Fibroblast of skin of abdomen (primary cell): Measurements from ENCODE around the gene CYTH4.

Experiments used
- DNase-seq: peaks from one replicate; pipeline ENCODE4 v3.0.0-alpha.2; 2013

CYTH4 gene

GRCh38 chr22:37330200-37331033, 48.1 kb downstream of the CYTH4 start:
- peak; percentile 84 for DNase-seq

- DNase-seq: peak; percentile 52
Observed at GRCh38 chr22:37331034-37331428, 48.7 kb downstream of the CYTH4 start.

GRCh38 chr22:37331856-37332536, 49.7 kb downstream of the CYTH4 start:
- DNase-seq: no peak

DNA sequence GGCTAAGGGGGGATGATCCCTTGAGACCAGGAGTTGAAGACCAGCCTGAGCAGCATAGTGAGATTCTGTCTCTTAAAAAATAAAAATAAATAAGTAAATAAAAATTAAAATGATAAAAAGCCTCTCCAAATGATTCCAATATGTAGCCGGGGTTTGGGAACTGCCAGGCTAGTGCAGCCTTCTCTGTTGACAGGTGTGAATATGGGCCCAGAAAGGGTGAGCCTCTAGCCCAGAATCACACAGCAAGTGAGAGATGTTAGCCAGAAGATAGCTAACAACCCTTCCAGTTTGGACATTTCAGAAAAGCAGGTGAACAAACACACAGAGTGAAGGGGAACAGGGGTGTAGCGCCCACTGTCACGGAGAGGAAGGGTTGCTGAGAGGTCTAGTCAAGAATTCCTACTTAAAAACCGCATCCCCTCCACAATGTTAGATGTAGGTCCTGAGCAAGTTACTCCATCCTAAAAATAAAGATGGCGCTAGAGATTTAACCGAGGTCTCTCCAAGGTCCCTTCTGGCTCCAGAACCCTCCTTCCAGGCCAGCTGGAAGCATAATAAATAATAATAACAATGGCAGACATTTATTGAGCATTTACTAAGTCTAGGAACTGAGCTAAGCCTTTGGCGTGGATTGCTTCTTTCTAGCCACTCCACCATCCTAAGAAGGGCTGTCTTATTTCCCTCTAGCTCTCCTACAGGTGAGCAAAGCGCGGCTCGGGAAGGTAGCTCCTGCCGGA, 51.6 kb downstream of the CYTH4 start:
- DNase-seq: no peak

- no peak for DNase-seq
Observed at GRCh38 chr22:37334461-37334858, 52.2 kb downstream of the CYTH4 start.

DNA sequence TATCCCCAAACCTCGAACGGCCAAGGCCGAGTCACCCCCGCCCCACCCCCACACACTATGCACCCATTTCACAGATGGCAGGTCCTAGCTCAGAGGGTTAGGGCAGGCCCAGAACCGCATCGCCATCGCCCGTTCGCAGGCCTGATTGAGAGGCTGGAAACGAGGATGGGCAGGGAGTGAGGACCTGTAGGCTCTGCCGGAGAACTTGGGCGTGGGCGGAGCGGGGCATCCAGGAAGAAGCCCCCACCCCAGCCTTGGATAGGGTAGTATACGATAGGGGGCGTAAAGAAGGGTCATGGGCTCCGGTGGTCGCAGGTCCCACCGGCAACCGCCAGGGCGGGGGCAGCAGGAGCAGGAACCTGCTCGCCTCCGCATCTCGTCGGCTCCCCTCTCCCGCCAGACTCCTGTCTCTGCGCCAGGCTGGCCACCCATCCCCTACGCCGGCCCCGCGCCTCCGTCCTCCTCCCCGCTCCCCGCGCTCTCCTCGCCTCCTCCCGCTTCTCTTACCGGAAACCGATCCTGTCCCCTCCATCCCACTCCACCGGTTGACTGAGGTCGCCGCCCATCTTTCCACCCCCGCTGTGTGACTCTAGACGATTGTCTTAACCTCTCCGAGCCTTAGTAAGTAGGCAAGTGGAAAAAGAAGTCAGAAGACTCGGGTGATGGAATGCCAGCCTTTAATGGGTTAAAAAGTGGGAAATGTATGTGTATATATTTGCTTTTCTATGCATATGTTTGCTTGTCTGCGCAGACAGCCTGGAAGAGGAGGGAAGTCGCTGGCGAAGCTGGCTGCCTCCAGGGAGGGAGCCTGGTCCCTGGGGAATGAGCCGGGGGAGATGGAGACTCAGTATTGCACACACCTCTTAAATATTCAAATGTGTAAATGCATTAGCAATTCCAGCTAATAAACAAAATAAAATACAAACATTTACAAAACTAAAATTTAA, 52.8 kb downstream of the CYTH4 start:
- DNase-seq: no peak

- no peak for DNase-seq
Observed at GRCh38 chr22:37335806-37336199, 53.5 kb downstream of the CYTH4 start.

DNA sequence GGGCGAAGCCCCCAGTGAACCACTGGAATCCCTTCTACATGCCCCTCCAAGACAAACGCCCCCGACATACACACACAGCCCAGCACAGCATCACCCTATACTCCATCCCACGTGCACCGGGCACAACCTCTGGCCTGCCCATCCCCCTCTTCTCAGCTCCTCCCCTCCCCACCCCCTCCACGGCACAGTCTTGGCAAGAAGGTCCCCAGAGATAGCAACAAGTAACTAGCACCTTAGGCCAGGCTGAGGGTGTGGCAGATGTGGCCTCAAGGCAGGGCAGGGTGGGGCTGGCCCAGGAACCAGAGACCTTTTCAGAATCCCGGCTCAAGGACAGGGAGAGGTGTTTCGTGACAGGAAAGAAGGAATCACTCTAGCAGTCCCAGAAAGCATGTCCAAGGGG, 54.3 kb downstream of the CYTH4 start:
- no peak for DNase-seq

- DNase-seq: no peak
Observed at GRCh38 chr22:37337204-37337943, 55.1 kb downstream of the CYTH4 start.

- DNase-seq: no peak
Observed at GRCh38 chr22:37338539-37339246, 56.4 kb downstream of the CYTH4 start.

DNA sequence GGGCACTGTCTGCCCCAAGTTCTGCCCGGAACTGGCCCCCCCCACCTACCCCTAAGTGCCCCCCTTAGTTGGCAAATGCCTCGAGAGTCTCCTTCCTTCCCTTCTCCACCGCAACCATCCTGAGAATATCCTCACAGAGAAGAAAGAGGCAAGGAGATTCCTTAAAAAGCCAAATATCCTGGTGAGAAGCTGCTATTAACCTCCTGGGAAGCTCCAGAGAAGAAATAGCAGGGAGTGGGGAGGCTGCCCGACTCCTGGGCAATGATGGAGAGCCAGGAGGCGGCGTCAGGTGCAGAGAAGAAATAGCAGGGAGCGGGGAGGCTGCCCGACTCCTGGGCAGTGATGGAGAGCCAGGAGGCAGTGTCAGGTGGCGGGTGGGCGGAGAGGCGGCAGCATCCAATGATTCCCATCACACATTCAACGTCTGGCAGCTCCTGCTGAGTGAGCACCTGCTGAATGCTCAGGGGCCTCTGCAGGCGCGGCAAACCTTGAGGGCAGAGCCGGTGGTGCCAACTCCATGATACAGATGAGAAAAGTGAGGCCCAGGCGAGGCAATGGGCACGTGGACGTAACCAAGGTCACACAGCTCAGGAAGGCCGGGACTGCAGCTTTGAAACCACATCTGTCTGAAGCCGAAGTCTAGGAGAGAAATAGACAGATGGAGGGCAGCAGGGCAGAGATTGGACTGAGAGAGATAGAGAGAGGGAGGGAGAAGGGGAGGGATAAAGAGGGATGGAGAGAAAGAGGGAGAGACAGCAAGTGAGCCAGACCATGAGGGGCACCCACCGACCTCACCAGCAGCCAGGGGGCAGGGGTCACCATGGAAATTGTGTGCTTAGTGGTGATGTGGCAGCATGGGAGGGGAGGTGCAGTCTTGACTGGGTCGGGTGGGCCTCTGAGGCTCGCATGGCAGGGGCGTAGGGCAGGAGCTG, 58.3 kb downstream of the CYTH4 start:
- no peak for DNase-seq

DNA sequence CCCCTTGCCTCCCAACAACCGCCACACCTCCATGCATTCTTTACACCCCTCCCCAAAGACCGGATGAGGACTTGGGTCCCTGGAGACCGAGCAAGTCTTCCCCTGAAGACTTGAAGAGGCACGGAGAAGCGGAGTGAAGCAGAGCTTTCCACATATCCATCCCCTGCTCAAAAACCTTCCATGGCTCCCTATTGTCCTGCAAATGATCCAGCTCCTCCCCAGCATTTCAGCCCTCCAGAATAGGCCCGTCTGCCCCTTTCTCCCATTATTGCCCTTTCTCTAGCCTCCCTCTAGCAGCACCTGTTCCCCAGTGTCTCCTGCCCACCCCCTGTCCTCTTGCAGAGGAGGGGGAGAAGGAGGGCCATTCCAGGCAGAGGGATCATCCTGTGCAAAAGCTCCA, 59.8 kb downstream of the CYTH4 start:
- no peak for DNase-seq

GRCh38 chr22:37343348-37343747, 61.0 kb downstream of the CYTH4 start:
- no peak for DNase-seq

DNA sequence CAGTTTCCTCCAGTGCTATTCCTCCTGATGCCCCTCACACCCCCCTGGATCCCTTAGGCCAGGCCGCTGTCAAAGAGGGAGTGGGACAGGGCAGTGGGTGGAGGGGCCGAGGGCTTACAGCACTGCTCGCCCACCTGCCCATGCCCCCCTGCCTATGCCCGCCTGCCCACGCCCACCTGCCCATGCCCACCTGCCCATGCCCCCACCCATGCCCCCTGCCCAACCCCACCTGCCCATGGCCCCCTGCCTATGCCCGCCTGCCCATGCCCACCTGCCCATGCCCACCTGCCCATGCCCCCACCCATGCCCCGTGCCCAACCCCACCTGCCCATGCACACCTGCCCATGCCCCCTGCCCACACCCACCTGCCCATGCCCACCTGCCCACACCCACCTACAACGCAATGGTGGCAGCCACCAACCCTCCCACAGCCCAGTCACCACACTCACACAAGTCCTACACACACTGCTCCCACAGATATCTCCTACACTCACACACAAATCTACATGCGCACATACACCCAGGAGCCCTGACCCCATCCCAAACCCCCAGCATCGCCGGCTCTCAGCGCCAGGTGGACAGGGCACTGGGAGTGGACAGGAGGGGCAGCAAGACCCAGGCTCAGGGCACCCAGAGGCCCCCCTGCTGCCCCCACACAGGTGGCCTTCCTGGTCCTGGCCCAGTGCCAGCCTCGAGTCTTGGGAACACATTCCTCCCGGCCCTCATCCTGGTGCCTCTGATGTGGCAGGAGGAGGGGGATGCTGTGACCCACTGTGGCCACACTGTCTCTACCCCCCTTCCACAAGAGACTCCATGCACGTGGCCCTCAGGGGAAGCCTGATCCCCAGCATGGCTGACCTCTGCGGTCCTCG, 61.8 kb downstream of the CYTH4 start:
- DNase-seq: no peak

GRCh38 chr22:37344735-37345449, 62.6 kb downstream of the CYTH4 start:
- DNase-seq: no peak

GRCh38 chr22:37345863-37346504, 63.7 kb downstream of the CYTH4 start:
- DNase-seq: peak; percentile 95

GRCh38 chr22:37346505-37346895, 64.2 kb downstream of the CYTH4 start:
- DNase-seq: no peak
